OCI-LY7 (cell line): ENCODE data around the gene ATP9B.

Source experiments
- CTCF ChIP-seq: fragments of 200-600 bp; sonication (generic); conservative IDR thresholded peaks from 2 replicates; pipeline ENCODE4 v1.5.1; 2014; ENCODE audit warnings: mild to moderate bottlenecking, antibody characterized with exemption, low read length, moderate library complexity, mixed read lengths
- EZH2phosphoT487 ChIP-seq: fragments of 200-600 bp; sonication (generic); IDR thresholded peaks from 2 replicates; pipeline ENCODE4 v1.6.1; 2018; ENCODE audit warnings: low read depth, borderline replicate concordance, mild to moderate bottlenecking, mixed run types, antibody characterized with exemption, low read length, moderate library complexity, mixed read lengths

GRCh38 chr18:79107886-79108285, 38.7 kb downstream of the ATP9B start:
- TF ChIP-seq EZH2phosphoT487 (no peak), CTCF (no peak)
